Posterior vena cava (tissue), 2 donors: Measurements from ENCODE around the gene ABCA5. TPM values are rescaled to one million over a fixed set of nuclear protein-coding genes. Genes with fewer than 3 reads are reported as not detected.

Source experiments
- DNase-seq: peaks from one replicate; pipeline ENCODE4 v3.0.0-alpha.2; 2020; ENCODE audit warnings: low spot score
- intact Hi-C, 2 donors: fragments of 100-400 bp; cut with DNase I; formaldehyde crosslinking; loops; one replicate each; pipeline versions ENCODE4 v1.14.1 to v1.14.2; 2022 to 2023
- total RNA-seq, 2 donors: library from RNA; stranded (reverse); fragmentation: NEBNext Ultra II Directional; extraction: Animal tissue kit (Norgen Biotek cat#: 25700); gene quantifications; one replicate each; pipeline ENCODE4 v1.2.1, GENCODE V29; 2021
- donor health status: DM: yes; HTN: yes; CAD: no.
- donor health status: DM: yes; HTN: yes; CAD: no.

Gene ABCA5
- total RNA-seq, 2 donors from 2014 or later: 14.7 to 16.7 TPM

DNA sequence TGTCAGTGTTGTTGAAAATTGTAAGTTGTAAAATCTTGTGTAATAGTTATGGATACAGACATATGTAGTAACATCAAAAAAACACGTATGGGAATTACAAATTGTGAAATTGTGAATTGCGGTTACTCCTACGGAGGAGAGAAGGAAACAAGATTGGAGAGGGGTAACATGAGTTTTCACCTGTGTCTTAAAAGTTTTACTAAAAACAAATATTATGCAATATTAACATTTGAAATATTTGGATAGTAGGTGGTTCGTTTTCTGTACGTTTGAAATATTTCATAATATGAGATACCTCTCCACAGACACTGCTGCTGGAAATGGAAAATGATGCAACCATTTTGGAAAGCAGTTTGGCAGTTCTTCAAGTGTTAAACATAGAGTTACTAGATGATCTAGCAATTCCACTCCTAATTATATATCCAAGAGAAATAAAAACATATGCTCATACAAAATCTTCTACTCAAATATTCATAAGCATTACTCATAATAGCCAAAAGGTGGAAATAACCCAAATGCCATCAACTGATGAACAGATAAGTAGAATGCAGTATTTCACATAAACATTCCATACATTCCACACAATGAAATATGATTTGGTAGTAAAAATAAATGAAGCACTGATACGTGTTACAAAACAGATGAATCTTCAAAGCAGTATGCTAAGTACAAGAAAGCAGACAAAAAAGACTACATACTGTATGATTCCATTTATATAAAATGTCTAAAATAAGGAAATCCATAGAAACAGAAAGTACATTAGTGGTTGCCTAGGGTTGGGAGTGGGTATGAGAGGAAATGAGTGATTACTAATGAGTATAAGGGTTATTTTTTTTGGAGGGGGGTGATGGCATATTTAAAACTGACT, 57.6 kb downstream of the ABCA5 start:
- intact Hi-C loops: no loop called here

DNA sequence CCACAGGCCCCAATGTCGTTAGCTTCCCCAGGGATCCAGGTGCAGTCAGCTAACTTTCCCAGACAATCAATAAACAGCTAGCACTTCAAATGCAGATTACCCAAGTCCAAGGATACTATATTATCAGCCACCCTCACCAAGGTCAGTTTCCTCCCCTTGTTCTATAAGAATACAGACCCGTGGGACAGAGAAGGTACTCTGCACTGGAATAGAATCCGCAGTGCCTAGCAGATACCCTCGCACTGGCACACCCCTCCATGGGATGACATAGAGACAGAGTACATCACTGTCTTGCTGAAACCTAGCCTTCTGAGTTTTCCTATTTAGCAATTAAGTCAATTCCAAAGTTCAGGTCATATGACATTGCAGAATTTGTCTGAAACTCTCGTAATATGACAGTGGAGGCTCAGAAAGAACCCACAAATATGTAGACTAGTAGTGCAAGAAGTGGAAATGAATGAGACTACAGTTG, 58.4 kb downstream of the ABCA5 start:
- DNase-seq: no peak
- intact Hi-C loops: no loop called here

More for the DNA sequence above, 57.6 kb downstream of the ABCA5 start:
- DNase-seq: no peak

DNA sequence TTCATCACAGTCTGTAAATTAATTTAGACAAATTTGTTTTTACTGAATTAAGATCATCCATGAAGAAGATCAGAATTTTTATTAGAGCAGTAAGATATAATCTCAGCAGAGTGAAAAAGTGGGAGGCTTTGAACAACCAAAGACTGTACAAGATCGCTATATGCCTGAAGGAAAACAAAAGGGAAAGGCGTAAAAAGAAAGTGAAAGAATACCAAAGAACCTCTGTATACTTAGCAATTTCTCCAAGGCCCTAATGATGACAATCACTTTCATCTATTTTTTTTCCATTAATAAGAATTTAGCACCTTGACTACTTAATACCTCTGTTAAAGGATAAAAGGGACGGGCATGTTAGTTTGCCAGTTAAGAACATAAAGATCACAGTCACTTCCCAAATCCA, 59.7 kb downstream of the ABCA5 start:
- DNase-seq: no peak
- intact Hi-C loops: no loop called here

DNA sequence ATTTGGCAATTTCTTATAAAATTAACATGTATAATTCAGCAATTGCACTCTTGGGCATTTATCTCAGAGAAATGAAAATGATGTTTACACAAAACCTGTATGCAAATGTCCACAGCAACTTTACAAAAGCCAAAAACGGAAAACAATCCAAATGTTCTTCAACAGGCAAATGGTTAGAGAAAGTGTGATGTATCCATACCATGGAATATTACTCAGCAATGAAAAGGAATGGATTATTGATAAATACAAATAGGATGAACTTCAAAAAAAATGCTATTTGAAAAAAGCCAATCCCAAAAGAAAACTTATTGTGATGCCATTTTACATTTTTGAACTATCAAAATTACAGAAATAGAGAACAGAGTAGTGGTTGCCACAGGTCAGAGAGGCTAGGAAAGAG, 61.1 kb downstream of the ABCA5 start:
- no peak for DNase-seq
- intact Hi-C loops: no loop called here

DNA sequence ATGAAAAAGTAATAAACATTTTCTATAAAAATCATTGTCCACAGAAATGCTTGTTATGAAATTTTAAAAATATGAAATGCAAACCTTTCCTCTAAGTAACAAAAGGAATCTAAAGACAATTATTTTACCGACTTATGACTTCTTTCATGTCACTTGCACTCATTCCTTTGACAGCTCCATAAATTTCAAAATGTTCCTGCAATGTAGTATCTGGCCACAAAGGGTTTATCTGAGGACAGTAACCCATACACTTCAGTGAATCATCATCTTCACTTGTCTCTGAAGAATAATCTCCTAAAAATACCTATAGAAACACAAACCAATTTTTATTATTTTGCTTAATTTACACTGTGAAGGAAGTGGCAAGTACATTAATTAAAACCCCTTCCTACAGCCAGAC, 72.7 kb downstream of the ABCA5 start:
- intact Hi-C loops: no loop called here
- no peak for DNase-seq

DNA sequence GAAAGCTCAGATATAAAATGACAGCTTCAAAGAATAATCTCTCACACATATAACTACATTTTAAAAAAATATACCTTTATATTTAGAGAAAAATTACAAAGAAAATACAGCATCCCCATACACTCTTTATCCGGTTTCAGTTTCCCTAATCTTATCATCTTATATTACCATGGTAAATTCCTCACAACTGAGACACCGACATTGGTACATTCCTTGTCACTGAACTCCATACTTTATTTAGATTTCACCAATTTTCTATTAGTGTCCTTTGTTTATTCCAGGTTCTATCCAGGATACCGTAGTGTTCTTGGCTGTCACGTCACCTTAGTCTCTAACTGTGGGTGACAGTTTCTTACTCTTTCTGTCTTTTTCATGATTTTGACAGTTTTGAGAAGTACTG, 76.3 kb downstream of the ABCA5 start:
- intact Hi-C loops: no loop called here

DNA sequence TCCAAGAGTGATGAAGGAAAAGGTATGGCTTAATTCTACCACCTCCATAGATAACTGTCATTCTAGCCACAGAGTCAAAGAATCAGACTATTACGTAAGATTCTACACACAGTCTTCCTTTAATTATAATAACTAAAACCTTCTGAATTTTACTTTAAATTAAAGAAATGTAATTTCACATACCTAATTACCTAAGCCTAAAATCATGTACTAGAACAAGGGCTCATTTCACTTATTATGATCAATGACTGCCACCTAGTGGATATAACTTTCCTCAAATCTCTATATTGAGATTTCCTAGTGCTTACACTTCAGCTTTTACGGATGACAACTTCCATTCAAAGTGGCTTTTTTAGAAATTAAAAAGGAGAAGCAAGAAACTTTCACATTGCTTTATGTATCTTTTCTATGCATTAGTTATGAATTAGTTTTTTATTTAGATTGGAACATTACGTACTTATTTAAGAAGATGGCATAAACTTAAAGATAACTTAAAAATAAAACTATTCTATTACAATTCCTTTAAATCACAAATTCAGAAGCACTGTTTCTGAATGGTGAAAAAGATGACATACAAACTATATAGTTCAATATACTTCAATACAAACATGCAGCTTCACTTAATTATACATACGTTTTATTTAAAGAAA, 80.1 kb downstream of the ABCA5 start:
- DNase-seq: no peak
- intact Hi-C loops: loop anchor here (10.0 kb wide), 2 partner anchors 462 to 472 kb away; no protein-coding TSS in a partner anchor

More for the DNA sequence above, 76.3 kb downstream of the ABCA5 start:
- no peak for DNase-seq

DNA sequence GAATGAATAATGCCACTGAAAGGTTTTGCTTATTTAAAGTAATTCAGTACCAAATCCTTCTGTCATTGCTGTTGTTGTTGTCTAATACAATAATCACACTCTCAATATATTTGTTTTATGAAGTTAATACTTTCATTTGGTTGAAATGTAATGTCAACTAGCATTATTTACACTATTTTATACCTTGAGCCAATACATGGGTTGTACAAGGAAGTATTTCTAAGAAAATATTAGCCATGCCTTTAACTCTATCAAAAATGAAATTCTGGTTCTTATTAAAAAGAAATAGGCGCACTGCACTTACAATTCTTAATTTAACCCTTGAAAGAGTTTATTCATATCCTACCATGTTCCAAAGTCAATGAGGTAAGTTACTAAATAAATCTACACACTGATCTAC, 80.7 kb downstream of the ABCA5 start:
- no peak for DNase-seq
- intact Hi-C loops: loop anchor here (10.0 kb wide), 2 partner anchors 461 to 471 kb away; no protein-coding TSS in a partner anchor

DNA sequence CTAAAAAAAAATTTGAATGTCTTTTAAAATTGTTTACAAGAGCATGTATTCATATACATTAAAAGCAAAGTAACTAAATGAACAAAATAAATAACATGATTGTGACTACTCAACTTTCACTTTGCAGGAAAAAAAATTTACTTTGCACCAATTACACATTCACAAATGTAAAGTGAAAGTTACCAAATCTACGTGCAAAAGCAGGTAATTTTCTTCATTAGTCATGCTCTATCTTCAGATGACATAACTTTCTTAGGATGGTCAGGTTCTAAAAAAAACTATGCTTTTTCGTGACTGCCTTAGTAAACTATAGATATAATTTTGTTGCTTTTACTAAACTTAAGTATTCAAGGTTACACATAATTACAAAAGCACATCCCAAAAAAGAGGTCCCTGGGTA, 81.3 kb downstream of the ABCA5 start:
- no peak for DNase-seq
- intact Hi-C loops: loop anchor here (10.0 kb wide), 2 partner anchors 461 to 471 kb away; no protein-coding TSS in a partner anchor

DNA sequence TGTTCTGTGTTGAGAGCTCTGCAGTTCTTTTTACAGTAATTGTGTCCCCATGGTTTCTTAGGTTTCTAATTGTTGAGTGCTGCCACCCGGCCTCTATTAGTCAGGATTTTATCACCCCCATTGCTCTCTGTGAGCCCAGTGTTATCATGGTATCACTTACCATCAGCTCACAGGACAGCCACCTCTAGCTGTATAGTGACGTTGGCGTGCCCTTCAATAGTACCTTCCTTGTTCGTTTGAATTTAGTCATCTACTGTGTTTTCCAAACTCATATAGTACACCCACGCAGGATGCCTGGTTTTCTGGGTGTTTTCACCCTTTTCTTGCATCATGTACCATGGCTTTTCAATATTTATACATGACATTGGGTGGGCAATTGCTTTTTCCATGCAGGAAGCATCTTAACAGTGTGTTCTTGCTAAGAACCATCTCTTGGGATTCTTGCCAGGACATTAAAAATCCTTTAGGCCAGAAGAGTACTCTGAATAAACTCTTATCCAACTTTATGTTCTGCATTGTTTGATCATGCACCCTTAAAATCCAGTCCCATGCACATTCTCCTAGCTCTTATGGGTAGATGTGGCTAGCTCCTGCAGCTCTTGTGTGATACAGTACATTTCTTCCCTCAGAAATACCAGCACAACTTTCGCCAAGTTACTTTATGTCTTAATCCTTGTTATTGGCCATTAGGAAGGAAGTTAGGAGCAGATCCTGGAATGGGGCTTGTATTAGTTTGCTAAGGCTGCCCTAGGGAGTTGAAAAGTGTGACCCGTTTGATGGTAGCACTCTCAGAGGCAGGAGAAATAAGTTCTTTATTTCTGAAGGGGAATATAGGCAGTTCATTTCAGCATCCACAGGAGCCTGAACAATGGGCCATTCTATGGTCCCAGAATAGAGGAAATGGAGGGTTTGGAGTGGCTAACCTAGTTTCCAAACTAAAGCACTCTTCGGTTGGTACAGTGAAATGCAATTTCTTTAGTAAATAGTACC, 87.0 kb downstream of the ABCA5 start:
- no peak for DNase-seq
- intact Hi-C loops: loop anchor here (5.0 to 10.0 kb wide), 3 partner anchors 455 to 913 kb away; no protein-coding TSS in a partner anchor

DNA sequence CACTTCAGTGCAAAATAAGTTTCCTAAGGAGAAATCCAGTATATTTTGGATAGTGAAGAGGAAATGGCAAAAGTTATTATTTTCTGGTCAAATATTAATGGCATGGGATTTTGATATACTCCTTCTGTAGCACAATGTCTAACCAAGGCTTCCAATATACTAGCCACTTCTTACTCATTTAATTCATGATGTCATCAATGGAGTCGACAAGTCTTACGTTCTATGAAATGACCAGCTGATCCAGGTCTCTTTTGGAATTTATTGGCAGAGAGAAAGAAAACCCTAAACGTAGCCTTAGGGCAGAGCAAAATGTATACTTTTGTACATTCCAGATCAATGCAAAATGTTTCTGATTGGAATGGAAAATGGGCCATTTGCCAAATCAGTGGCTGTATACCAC, 90.0 kb downstream of the ABCA5 start:
- DNase-seq: no peak
- intact Hi-C loops: loop anchor here in 1 of 2 donors (5.0 kb wide), 1 partner anchor 910 kb away; no protein-coding TSS in a partner anchor

DNA sequence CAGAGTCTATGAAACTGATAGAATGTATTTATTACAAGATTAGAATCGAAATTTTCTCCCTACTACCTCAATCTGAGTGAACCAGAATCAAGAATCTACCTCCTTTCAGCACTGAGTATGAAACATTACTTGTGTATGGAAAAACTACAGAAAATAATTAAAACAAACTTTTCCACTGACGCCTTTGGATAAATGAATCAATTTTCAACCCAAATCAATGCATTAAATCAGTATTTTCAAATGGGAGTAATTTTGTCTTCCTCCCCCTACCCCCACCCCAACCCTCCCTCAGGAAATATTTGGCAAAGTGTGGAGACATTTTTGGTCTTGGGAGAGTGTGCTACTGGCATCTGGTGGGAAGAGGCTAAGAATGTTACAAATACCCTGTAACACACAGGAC, 90.5 kb downstream of the ABCA5 start:
- intact Hi-C loops: loop anchor here in 1 of 2 donors (5.0 kb wide), 1 partner anchor 909 kb away; no protein-coding TSS in a partner anchor

DNA sequence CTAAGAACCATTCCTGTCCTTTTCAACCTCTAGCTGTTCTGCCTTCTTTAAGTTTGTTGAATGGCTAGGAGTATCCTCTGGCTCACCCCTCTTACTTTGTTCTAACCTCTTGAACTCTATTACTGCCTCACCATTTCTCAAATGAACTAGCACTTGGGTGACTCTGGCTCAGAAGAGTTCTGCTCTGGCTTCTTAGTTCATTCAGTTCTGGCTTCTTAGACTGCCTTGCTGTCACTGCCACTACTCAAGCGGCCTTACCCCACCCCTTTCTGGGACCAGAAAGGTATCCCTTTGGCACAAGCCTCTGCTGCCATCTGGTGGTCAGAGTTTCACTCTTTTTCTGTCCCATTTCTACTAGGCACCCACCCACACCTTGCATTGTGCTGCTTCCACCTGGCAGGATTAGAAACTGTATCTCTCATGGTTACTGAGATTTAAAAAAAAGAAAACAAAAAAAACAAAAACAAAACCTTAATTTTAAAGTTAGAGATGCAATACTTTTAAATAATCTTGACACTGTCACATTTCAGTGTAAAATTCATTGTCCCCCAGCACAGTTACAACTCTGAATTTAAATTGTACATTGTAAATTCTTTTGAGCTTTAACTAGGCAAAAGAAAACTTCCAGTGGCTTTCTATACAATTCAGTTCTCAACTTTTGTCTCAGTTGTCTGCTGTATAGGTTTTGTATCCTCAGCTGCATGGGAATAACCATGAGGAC, 91.4 kb downstream of the ABCA5 start:
- DNase-seq: peak; percentile 87
- intact Hi-C loops: loop anchor here in 1 of 2 donors (5.0 kb wide), 1 partner anchor 908 kb away; no protein-coding TSS in a partner anchor

More for the DNA sequence above, 90.5 kb downstream of the ABCA5 start:
- DNase-seq: no peak

DNA sequence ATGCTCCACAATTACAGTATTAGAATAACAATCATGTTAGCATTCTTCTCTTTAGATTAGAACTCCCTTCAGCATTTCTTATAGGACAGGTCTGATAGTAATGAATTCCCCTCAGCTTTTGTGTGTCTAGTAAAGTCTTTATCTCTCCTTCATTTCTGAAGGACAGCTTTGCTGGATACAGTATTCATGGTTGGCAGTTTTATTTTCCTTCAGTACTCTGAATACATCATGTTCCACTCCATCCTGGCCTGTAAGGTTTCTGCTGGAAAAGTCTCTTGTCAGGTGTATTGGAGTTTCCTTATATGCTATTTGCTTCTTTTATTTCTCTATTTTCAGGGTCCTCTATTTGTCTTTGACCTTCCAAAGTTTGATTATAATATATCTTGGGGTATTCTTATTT, 94.3 kb downstream of the ABCA5 start:
- DNase-seq: no peak
- intact Hi-C loops: no loop called here

DNA sequence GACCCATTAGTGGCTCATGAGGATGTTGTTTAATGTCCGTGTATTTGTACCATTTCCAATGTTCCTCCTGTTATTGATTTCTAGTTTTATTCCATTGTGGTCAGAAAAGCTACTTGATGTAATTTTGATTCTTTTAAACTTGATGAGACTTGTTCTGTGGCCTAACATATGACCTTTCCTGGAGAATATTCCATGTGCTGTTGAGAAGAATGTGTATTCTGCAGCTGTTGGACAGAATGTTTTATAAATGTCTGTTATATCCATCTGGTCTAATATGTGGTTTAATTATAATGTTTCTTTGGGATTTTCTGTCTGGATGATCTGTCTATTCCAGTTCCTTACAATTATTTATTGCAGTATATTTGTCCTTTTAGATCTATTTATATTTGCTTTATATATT, 95.4 kb downstream of the ABCA5 start:
- intact Hi-C loops: no loop called here
- no peak for DNase-seq

DNA sequence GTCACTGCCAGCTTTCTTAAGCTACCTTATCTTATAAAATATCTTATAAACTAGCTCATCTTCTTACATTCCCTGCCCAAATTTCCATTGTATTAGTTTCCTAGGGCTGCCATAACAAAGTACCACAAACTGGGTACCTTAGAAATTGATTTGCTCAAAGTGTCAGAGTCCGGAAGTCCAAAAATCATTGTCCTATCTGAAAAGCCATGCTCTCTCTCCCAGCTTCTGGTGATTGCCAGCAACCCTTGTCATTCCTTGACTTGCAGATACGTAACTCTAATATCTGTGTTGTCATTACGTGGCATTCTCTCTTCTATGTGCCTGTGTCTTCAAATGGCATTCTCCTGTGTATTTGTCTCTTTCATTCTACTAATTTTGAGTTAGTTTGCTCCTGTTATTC, 96.0 kb downstream of the ABCA5 start:
- DNase-seq: no peak
- intact Hi-C loops: no loop called here

DNA sequence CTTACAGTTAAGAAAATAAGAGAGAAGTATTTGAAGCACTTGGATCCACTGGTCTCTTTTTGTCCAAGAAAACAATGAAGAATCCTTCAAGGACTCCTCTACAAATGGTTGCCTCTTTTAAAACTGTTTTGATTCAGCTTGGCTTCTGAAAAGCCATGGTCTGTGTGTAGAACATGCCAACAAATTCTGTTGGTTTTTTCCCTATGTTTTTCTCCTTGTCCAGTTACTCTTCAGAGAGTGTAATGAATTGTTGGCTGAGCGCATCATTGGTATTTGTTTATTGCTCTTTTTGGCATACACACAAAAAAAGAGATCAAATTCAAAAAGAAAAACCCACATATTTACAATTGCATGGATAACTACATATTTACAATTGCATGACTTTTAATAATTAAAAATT, 98.4 kb downstream of the ABCA5 start, which contains the start of gene ABCA10:
Gene ABCA10, minus strand, starts transcription at position 249 of the 400 bp plus-strand sequence. CDS start 3,466 bp downstream, outside the sequence.
- intact Hi-C loops: no loop called here

DNA sequence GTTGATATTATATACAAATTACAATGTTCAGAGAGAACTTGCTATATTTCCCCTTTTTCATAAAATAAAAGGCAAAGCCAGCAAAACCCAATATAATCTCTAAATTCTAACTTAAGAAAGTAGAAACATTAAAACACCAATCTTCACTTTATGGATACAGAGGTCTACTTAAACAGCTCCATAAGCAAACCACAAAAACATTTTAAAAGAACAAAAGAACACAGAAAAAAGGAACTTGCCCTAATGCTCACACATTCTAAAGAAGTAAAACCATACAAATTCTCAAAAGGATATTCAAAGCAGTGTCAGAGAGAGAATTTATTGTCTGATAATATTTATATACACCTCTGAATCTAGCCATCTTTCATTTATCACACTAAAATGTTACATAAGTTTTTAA, 98.9 kb downstream of the ABCA5 start:
- intact Hi-C loops: no loop called here

More for the DNA sequence above, 98.4 kb downstream of the ABCA5 start, which contains the start of gene ABCA10:
- DNase-seq: no peak

More for the DNA sequence above, 98.9 kb downstream of the ABCA5 start:
- no peak for DNase-seq
